ENCODE measurements around the gene PHETA2.

Gene PHETA2, protein sequence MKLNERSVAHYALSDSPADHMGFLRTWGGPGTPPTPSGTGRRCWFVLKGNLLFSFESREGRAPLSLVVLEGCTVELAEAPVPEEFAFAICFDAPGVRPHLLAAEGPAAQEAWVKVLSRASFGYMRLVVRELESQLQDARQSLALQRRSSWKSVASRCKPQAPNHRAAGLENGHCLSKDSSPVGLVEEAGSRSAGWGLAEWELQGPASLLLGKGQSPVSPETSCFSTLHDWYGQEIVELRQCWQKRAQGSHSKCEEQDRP

DNA sequence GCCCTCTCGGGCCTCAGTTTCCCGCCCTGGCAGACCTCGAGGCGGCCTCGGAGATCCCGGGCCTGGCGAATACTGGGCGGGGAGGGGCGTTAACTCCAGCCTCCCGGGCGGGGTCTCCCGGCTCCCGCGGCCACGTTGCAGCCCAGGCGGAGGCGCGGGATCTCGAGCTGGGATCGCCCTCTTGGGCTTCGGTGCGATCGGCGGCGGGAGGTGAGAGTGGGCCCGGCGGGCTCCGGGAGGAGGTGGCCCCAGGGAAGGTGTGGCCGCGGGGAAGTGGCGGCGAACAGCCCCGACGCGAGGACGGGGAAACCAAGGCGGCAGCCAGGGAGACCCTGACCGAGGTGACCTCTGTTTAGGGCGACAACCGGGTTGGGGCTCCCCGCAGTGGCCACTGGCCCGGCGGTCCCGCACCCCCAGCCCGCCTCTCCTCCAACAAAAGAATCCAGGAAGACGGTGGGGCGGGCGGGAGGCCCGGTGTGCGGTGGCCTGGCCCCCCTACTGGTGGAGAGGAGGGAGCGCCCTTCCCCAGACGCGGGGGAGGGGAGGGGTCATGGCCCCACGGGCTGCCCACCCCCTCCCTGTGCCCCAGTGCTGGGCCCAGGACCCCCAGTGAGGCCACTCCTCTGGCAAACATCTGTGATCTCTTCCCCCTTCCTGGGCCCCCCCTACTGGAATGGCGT is at the start of gene PHETA2:
PHETA2 (plus strand) TSS at position 117 of the 680 bp plus-strand sequence. CDS start 3,046 bp downstream, outside the sequence.
- DNase-seq: no peak

DNA sequence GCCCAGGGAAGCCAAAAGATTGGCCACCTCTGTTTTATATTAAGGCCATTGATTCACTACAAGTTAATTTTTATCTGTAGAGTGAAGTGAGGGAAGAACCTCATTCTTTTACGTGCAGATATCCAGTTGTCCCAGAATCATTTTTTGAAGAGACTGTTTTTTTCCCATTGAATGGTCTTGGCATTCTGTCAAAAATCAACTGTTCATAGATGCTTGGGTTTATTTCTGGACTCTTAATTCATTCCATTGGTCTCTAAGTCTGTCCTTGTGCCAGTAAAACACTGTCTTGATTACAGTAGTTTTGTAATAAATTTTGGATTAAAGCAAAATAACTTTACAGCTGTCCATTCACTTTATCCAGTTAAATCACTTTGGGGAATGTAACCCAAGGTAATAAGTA is 48.6 kb upstream of the PHETA2 start:
- DNase-seq: no peak

DNA sequence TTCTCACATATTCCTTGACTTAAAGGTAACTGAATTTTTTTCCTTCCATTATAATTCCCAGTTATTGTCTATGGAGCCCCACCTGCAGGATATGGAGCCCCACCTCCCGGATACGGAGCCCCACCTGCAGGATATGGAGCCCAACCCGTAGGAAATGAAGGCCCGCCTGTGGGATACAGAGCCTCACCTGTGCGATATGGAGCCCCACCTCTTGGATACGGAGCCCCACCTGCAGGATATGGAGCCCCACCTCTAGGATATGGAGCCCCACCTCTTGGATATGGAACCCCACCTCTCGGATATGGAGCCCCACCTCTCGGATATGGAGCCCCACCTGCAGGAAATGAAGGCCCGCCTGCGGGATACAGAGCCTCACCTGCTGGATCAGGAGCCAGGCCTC is 47.3 kb upstream of the PHETA2 start:
- no peak for DNase-seq

DNA sequence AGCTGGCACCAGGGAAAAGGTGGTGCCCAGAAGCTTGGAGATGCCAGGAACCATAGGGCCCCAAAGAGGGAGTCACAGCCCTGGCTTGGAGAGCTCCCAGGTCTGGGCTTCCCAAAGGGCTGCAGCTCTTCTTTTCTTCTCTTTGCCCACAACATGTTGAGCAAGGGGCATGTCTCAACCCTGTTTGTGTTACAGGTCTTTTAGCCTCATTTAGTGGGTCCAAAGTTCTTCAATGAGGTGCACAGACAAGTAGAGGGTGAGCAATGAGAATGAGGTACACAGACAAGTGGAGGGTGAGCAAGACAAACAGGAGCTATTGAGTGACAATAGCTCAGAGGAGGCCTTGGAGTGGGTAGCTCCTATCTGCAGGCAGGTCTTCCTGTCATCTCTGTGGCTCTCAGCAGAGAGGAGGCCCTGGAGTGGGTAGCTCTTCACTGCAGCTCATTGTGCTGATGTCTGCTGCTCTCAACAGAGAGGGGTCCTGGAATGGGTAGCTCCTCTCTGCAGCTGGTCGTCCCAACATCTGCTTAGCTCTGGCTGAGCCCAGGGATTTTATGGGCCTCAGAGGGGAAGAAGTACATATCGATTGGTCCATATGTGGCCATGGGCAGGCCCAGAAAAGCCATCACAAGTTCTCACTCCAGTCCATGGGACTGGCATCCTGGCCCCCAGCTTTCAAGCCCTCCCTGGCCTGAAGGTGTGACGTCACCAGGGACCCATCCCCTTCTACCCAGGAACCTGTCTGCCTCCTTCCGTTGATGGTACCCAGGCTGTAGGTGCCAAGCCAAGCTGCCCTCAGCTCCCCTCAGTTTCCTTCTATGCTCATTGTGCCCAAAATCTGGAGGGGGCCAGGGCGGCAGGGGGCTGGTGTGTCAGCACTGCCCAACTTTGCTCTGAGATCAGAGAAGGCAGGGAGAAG is 40.5 kb upstream of the PHETA2 start:
- DNase-seq: no peak

DNA sequence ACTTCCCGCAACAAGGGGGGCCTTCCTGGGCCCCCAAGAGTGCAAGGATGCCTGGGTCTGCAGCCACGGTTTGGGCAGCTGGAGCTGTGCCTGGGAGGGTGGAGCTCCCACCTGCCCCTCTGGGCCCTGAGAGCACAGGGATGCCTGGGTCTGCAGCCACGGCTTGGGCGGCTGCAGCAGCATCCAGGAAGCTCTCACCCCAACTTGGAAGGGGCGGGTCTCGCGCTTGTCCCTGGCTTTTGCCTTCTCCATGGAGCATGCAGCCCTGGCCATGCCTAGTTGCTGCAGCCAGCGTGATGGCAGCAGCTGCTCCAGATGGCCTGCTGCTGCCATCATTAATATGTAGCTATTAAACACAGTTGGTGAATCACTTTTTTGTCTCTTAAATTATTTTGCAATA is 38.8 kb upstream of the PHETA2 start:
- DNase-seq: no peak

DNA sequence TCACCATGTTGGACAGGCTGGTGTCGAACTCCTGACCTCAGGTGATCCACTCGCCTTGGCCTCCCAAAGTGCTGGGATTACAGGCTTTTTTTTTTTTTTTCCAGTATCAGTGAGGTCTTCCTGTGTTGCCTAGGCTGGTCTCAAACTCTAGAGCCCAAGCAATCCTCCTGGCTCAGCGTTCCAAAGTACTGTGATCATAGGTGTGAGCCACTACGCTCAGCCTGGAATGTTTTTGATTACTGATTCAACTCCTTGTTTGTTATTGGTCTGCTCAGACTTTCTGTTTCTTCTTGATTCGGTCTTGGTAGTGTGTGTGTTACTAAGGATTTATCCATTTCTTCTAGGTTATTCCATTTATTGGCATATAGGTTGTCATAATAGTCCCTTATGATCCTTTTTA is 34.8 kb upstream of the PHETA2 start:
- no peak for DNase-seq

DNA sequence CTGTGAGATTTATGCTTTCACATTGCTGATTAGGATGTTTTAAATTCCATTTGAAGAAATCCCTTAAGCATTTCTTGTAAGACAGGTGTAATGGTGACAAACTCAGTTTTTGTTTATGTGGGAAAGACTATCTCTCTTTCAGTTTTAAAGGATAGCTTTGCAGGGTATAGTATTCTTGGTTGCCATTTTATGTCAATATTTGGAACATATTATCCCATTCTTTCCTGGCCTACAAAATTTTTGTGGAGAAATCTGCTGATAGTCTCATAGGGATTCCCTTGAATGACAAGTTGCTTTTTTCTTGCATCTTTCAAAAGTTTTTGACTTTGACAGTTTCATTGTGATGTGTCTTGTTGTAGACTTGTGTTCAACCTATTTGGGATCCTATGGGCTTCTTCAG is 32.3 kb upstream of the PHETA2 start:
- DNase-seq: no peak

DNA sequence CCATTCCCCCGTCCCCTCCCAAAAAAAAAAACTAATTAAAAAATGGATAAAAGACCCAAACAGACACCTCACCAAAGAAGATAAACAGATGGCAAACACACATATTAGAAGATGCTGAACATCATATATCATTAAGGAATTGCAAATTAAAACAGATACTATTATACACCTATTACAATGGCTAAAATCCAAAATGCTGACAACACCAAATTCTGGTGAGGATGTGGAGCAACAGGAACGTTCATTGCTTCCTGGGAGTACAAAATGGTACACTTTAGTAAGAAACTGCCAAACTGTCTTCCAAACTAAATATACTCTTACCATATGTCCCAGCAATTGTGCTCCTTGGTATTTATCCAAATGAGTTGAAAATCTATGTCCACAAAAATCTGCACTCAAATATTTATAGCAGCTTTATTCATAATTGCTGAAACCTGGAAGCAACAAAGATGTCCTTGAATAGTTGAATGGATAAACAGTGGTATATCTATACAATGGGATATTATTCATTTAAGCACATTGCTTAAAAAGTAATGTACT is 23.3 kb upstream of the PHETA2 start:
- no peak for DNase-seq

DNA sequence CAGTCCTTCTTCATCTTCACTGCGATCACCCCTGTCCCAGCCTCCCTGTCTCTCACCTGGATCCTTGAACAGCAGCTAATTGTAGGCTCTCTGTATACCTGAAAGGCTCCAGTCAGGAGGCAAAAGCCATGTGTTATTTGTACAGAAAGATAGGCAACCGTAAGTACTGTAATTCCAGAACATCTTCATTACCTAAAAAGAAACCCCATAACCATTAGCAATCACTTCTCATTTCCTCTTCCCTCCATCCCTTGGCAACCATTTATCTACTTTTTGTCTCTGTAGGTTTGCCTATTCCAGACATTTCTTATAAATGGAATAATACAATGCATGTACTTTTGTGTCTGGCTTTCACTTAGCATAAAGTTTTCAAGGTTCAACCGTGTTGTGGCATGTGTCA is 21.3 kb upstream of the PHETA2 start:
- DNase-seq: no peak

DNA sequence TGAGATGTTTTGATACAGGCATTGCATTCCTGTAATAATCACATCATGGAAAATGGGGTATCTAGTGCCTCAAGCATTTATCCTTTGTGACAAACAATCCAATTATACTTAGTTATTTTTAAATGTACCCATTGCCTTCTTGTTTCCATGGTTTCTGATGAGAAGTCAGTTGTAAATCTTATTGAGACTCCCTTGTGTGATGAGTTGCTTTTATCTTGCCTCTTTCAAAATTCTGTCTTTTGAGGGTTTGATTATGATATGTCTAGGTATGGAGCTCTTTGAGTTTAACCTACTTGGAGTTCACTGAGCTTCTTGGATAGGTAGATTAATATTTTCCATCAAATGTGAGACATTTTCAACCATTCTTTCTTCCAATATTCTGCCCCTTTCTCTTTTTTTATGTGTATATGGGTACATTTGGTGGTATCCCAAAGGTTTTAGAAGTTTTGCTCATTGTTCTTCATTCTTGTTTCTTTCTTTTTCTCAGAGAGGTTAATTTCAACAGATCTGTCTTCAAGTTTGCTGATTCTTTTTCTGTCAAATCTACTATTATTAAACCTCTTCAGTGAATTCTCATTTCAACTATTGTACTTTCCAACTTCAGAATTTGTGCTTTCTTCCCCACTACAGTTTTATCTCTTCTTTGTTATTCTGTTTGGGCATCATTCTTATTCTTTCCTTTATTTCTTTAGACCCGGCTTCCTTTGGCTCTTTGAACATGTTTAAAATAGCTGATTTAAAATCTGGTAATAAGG is 17.1 kb upstream of the PHETA2 start:
- peak; percentile 19 for DNase-seq

DNA sequence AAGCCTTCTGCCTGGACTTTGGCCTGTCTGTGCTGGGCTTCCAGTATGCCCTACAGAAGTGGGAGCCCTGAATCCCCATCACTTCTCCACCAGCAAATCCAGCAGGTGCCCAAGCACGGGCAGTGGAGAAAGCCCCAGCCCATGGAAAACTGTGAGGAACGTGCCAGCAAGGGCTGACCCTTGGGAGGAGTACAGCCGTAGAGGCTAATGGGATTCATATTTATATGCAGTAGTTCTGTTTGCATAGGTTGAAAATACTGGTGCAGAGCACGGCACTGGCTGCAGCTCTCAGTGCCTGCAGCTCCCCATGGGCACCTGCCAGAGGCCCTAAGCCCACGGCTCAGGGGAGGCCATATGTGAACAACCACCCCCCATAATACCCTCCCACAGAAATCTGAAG is 13.6 kb upstream of the PHETA2 start:
- no peak for DNase-seq

DNA sequence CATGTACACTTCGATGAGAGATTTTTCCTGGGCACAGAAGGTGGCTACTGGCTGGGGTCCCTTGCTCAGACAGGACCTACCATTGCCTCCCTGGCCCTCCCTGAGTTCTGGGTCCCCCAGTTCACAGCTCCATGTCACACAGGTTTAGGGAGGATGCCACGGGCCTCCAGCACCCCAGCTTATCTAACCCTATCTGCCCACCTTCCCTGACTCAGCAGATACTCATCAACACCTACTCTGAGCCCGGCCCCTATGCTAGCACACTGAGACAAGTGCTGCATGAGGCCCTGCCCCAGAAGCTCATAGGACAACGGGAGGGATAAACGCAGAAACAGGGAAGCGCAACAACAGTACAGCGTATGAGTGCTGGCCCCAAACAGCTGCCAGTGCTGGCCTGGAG is 13.0 kb upstream of the PHETA2 start:
- no peak for DNase-seq

DNA sequence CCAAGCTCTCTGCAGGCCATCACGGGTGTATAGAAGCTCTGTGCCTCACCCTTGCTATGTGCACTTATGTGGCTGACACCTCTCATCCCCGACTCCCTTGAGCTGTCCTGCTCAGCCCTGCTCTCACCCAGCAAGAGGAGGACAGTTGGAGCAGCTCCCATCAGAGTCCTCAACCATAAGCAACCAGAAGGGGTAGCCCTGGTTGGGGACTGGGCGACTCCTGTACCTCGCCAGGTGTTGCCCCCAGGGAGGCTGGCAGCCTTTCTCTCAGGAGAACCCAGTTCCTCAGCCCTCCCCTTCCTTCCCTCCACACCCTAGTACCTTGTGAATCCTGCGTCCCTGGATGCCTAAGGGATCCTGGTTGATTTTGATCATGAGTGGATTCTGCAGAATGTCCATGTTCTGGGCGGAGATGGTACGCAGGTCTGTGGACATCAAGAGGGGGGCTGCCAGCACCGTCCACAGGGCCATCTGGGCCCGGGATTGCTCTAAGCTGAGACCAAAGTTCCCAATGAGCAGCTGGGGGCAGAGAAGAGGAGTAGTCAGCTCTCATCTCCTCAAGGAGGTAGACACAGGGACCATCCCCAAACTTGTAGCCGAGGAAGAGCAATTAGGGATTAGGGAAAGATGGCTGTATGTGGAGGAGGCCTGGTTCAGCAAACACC is 11.4 kb upstream of the PHETA2 start:
- DNase-seq: no peak

DNA sequence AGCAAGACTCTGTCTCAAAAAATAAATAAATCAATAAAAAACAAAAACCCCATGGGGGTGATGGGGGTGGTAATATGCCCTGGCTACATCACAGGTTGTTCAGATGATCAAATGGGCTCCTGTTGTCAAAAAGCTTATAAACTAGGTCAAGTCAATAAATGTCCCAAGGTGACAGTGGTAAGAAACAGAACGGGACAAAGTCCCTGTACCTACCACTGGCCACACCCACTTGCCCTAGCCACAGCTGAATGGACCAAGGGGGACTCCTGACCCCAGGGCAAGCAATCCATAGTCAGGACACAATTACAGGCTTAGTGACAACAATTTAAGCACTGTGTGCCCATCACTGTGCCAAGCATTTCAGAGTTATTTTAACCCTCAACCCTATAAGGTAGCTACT is 9.4 kb upstream of the PHETA2 start:
- no peak for DNase-seq

DNA sequence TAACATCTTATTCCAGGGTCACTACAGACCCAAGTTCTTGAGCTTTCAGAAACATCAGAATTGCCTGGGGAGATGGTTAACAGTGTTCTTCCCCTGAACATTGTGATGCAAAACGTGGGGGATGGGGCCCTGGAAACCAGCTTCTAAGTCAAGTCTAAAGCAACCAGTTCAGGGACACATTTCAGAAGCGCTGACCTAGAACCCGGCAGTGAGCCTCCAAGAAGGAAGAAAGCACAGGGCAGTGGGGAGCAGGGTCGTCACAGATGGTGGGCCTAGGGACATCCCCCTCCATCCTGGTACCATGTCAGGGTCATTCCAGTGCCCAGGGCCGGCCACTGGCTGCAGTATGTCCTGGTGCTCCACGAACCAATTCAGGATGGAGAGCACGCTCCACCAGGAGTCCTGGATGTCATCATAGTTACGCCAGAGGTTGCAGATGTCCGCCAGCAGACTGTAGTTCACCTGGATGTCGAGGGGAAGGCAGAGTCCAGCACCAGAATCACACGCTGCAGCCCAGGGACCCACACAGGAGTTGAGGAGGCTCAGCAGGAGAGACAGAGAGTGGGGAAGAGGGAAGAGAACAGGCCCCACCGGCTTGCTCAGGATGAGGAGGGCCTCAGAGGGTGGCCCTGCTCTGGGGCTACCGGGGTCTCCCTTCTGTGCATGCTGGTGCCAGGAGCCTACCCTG is 8.5 kb upstream of the PHETA2 start:
- DNase-seq: no peak

DNA sequence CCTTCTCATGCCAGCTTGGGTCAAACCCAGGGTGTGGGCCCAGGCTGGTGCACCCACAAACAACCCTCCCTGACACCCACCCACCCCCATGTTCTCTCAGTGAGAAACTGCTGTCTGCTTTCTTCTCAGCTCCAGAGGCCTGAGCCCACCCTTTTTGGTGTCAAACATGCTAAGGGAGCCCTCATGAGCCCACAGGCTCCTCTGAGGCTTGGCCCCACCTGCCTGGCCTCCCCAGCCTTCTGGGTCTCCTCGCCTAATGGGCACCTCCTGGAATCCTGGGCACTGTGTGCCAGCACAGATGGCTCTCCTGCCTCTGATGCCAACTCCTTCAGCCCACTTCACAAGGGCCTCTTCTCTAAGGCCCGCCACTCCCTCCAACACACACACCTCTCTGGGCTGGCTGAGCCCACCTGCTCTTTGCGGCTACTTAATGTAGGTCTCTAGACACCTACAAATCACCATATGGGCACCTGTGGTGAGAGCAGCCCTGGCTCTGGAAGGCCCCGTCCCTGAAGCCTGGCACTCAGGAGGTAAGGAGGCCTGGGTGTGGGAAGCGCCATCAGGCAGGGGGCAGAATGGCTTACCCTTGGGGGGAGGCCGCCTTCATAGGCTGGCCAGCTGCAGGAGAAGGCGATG is 7.8 kb upstream of the PHETA2 start:
- DNase-seq: no peak

DNA sequence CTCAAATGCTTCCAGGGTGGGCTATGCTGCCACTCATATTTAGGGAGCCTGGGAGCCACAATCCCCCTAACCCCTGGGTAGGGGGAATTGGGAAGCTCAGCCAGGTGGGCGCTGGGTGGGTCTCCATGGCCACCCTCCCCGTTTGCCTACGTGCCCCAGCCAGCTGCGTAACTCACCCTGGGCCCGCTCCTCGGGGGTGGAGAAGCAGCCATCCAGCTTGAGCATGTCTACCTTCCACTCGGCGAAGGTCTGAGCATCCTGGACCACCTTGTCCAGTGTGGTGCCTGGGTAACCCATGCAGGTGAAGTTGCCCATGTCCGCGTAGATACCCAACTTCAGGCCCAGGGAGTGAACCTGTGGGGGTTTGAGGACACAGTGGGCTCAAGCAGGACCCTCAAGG is 7.1 kb upstream of the PHETA2 start:
- no peak for DNase-seq

DNA sequence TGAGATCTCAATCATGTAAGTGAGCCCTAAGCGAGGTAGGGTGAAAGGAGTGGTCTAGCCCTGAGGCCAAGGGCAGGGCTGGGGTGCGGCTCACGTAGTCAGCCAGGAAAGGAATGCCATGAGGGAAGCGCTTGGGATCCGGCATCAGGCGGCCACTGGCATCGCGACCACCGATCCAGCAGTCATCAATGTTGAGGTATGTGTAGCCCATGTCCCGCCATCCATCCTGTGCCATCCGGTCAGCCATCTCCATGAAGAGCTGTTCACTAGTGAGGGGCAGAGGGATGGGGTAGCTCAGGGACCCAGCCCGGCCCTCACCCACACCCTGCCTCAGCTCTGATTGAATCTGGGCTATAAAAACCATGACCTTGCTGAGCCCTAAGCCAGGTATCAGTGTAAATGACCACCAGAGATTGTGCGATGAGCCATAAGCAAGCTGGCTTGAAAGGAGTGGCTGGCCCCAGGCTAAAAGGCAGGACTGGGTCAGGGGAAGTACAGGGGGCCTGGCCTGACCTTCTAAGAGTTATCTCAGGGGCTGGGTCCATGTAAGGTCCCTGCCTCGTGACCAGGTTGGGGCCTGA is 6.3 kb upstream of the PHETA2 start:
- DNase-seq: no peak

DNA sequence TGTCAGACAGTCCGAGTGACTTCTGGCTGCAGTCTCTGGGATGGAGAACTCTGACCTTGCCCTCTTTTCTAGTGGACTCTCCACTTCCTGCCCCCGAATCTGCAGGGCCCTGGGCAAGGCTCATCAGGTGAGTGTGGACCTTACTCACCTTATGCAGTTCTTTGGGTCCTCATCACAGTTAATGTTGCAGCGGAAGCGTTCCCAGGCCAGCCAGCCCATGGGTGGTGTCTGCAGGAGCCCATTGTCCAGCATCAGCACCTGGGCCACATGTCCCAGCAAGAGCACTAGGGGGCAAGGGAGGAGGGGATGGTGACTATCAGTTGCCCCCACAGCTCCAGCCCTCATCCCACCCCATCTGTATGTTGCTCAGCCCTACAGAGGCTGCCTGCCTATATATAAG is 5.8 kb upstream of the PHETA2 start:
- DNase-seq: no peak

DNA sequence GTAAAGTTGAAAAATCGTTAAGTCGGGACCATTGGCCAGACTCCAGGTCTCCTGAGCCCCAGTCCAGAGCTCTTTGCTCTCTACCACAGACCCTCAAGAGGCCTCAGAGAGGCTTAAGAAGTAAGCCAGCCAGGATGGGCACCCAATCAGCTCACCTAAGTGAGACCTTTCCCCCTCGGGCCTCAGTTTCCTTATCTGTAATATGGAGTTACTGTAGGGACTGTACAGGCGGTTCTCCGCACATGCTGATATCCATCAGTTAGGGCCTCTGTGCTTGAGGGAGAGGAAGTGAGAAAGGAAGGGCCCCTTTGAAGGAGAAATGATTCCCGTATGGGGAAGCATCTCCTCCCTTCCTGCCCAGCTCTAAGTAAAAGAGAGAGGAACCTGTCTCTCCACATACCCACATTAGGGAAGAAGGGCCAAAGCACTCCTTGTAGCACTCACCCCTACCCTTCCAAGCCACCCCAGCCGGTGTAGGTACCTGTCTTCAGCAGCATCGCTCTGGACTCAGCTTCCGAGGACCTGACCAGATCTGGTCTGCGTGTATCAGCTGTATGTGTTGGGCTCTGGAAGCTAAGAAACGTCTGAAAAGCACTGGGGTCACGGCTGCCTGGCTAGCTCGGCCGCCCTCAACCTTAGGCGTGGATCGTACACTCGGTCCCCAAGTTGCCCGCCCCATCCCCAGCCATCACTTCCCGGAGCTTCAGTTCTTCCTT is 4.1 kb upstream of the PHETA2 start:
- no peak for DNase-seq

Measured in NCI-H2171 treated with DMSO at 0.1 percent for 48 hours (cell line).